Immature natural killer cell (primary cell): Measurements from ENCODE around the gene PRKAG2. TPM values are rescaled to one million over a fixed set of nuclear protein-coding genes. Genes with fewer than 3 reads are reported as not detected.

Experiments
- DNase-seq, 3 donors: peaks; one replicate each; pipeline ENCODE4 v3.0.0; 2022; ENCODE audit warnings: mixed read lengths in 1 of 3
- H3K27ac Mint-ChIP-seq, 6 donors: one replicate each; pipeline ENCODE4 v1.8.0; 2020; ENCODE audit warnings: mixed read lengths in 6 of 6, mild to moderate bottlenecking in 5 of 6, inconsistent platforms in 4 of 6, moderate library complexity in 3 of 6
- H3K27me3 Mint-ChIP-seq, 3 donors: one replicate each; pipeline ENCODE4 v1.8.0; 2020 to 2021; ENCODE audit warnings: low read depth in 3 of 3, mild to moderate bottlenecking in 3 of 3, mixed read lengths in 3 of 3, moderate library complexity in 3 of 3, inconsistent platforms in 1 of 3
- H3K36me3 Mint-ChIP-seq, 3 donors: one replicate each; pipeline ENCODE4 v1.8.0; 2020; ENCODE audit warnings: mixed read lengths in 3 of 3, inconsistent platforms in 2 of 3, mild to moderate bottlenecking in 2 of 3
- H3K4me1 Mint-ChIP-seq, 2 donors: one replicate each; pipeline ENCODE4 v1.8.0; 2020; ENCODE audit warnings: inconsistent platforms in 2 of 2, mild to moderate bottlenecking in 2 of 2, mixed read lengths in 2 of 2, moderate library complexity in 1 of 2
- H3K4me3 Mint-ChIP-seq, 5 donors: one replicate each; pipeline ENCODE4 v1.8.0; 2020; ENCODE audit warnings: mild to moderate bottlenecking in 5 of 5, mixed read lengths in 5 of 5, inconsistent platforms in 3 of 5, moderate library complexity in 3 of 5
- H3K9me3 Mint-ChIP-seq, 6 donors: one replicate each; pipeline ENCODE4 v1.8.0; 2020; ENCODE audit warnings: mild to moderate bottlenecking in 6 of 6, mixed read lengths in 6 of 6, inconsistent platforms in 4 of 6, moderate library complexity in 3 of 6
- polyA plus RNA-seq, 3 donors: library from polyadenylated mRNA; unstranded; fragments of 300-500 nt; fragmentation: Illumina TruSeq; gene quantifications; one replicate each; pipeline ENCODE4 v1.2.3, GENCODE V29; 2021

Gene PRKAG2
- polyA plus RNA-seq, 3 donors from 2014 or later: 14.7 to 22.5 (median 19.1) TPM

DNA sequence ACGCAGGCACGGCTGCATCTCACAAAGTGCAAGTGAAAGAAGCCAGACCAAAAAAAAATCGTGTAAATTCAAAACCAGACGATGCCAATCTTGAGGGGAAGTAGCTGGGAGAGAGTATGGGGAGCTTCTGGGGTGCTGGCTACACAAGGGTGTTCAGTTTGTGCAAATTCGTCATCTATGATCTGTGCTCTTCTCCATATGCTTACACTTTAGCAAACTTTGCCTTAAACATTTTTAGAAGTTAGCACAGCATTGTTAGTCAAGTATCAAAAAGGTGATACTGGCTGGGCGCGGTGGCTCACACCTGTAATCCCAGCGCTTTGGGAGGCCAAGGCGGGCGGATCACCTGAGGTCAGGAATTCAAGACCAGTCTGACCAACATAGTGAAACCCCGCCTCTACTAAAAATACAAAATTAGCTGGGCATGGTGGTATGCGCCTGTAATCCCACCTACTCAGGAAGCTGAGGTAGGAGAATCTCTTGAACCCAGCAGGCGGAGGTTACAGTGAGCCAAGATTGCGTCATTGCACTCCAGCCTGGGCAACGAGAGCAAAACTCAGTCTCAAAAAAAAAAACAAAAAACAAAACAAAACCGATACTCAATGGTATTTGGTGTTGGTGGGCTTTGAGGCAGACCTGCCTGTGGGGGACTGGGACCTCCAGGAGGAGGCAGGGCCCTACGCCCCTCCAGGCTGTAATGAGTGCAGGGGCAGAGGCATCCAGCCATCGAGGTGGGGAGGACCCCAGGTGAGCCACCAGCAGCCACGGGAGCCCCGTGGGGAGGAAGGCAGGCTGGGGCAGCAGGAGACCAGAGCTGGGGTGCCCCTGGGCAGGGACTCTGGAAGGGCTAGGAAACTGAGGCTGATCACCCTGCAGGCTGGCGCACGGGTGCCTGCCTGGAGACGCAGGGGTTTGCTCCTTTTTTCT lies 150.0 kb downstream of the PRKAG2 start:
- Mint-ChIP-seq H3K9me3 (no peaks in the 10 kb centered on the region), H3K4me1 (no peaks in the 10 kb centered on the region), H3K4me3 (no peak overlapping the region), H3K36me3 (no peaks in the 10 kb centered on the region), H3K27me3 (peaks cover 0 to 5% (median 1%) of the 10 kb centered on the region in 3 donors), H3K27ac (no peak overlapping the region)
- DNase-seq: no peak

DNA sequence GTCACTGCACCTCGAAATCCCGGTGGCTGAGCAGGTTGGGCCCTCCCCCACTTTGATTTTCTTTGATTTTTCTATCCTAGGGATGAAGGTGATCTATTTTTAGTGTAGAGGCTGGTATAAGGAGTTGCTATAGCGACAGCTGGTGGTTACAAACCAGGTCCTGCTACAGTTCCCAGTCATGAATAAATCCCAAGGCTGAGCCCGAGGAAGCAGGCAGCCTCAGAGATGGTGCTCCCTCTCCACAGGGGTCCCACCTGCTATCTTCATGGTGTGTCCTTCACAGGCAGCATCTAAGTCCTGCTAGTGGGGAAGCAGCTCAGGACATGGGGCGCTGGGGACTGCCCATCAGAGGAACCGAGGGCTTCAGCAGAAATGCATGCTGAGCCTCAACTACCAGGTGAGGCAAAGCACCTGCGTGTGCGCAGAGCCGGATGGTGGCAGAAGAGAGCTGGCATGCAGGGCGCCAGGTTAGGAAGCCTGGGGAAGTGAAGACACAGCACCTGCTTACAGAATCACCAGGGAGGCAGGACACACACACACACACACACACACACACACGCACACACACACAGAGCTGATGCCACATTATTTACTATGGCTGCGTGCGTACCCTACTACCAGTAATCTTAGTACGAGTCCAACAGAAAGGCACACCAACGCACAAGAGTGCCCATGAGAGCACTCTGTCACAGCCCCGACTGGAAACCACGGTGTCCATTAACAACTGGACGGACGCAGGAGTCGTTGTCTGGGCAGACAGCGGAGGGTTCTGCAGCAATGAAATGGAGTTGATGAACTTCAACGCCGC lies 150.9 kb downstream of the PRKAG2 start:
- H3K27me3 Mint-ChIP-seq: peaks cover 0 to 5% (median 1%) of the 10 kb centered on the region in 3 donors
- no peak overlapping the region for H3K27ac Mint-ChIP-seq
- H3K36me3 Mint-ChIP-seq: no peaks in the 10 kb centered on the region
- H3K4me1 Mint-ChIP-seq: no peaks in the 10 kb centered on the region
- no peak for DNase-seq
- no peaks in the 10 kb centered on the region for H3K9me3 Mint-ChIP-seq
- H3K4me3 Mint-ChIP-seq: no peak overlapping the region

DNA sequence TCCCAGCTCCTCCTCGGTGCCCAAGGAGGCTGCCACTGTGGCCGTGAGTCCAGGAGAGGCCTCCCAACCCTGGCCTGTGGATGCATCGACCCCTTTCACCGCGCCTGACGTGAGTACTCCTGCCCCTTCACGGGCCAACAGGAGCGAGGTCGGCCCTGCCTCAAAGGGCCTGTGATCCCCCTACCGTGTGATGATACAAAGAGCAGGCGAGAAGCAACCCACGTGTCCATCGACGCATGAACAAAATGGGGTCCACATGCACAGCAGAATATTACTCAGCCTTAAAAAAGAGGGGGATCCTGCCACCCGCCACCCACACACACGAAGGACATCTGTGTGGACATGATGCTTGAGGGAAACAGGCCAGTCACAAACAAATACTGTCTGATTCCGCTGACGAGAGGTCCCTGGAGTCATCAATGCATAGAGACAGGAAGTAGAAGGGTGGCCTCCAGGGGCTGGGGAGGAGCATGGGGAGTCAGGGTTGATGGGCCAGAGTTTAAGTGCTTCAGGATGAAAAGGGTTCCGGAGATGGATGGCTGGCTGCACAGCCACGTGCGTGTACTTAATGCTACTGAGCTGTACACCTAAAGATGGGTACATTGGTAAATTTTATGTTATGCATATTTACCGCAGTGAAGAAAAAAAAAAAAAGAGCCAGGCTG lies 151.9 kb downstream of the PRKAG2 start:
- H3K9me3 Mint-ChIP-seq: no peaks in the 10 kb centered on the region
- no peak overlapping the region for H3K27ac Mint-ChIP-seq
- H3K4me3 Mint-ChIP-seq: peak overlapping the region in 1 of 5 donors; percentile 30
- H3K36me3 Mint-ChIP-seq: no peaks in the 10 kb centered on the region
- no peaks in the 10 kb centered on the region for H3K4me1 Mint-ChIP-seq
- no peak for DNase-seq
- H3K27me3 Mint-ChIP-seq: peaks cover 0 to 5% (median 1%) of the 10 kb centered on the region in 3 donors

DNA sequence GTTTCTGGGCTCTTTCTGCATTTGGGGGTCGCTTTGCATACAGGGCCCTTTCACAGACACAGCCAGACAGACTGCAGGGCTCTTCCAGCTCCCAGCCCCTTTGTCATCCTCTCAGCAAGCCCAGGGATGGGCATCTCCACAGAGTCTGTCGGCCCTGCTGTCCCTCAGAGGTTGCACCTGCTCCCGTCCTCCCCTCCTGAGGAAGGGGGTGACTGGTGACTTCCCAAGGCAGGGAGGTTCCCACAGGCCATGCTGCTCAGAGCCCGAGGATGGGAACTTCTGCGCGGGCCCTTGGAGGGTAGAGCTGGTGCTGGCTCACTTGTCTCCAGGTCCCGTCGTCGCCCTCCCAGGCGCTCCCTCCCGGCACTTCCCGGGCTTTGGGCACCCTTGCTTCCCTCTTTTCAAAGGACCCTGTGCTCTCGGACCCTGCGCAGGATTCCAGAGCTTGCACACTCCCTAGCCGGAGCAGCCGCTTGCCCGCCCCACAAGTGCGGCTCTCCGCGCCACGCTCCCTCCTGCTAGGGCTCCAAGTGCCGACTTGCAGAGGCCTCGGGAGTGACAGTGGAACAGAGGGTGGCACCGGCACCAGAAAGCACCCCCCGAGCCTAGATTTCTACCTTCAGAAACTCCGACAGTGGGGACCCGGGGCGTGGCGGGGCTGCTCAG lies 152.5 kb downstream of the PRKAG2 start:
- H3K9me3 Mint-ChIP-seq: no peaks in the 10 kb centered on the region
- no peaks in the 10 kb centered on the region for H3K36me3 Mint-ChIP-seq
- no peak for DNase-seq
- no peak overlapping the region for H3K4me3 Mint-ChIP-seq
- no peaks in the 10 kb centered on the region for H3K4me1 Mint-ChIP-seq
- H3K27me3 Mint-ChIP-seq: peaks cover 0 to 6% (median 1%) of the 10 kb centered on the region in 3 donors
- H3K27ac Mint-ChIP-seq: no peak overlapping the region

DNA sequence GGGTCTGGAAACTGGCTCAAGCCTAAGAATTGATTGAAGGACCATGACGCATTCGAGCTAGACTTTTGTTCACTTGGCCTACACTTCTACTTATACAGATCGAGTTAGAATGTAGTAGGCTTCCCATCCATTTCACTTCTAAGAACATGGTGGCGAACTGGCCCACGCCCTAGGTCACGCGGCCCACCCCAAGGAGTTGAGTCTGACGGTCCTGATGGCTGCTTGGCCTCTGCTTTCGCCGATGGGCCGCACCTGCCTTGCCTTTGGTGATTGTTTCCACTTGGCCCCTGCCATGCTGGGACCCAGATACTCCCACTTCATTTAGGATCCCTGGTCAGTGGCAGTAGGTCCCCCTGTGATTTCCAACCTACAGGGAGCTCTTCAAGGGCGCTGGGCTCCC lies 153.6 kb downstream of the PRKAG2 start:
- Mint-ChIP-seq H3K4me1 (no peaks in the 10 kb centered on the region), H3K36me3 (no peaks in the 10 kb centered on the region), H3K27ac (no peak overlapping the region), H3K27me3 (peaks cover 0 to 6% (median 1%) of the 10 kb centered on the region in 3 donors), H3K4me3 (no peak overlapping the region), H3K9me3 (no peaks in the 10 kb centered on the region)
- DNase-seq: no peak

DNA sequence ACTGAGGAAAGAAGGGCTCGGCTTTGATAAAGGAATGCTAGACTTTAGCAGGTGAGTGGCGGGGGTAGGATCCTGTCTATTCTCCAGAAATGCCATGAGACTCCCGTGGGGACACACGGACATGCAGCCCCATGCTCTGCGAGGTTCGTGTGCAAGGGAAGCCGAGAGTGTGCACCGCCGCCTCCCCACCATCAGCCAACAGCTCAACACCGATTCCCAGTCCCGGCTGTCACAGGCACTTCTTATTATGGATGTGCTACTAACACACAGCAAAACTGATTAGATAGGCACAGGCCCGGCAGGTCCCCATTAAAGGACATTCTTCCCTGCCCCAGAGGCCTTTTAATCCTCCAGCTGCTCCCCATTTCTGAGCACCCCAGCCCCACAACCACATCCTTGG lies 154.4 kb downstream of the PRKAG2 start:
- H3K27ac Mint-ChIP-seq: no peak overlapping the region

DNA sequence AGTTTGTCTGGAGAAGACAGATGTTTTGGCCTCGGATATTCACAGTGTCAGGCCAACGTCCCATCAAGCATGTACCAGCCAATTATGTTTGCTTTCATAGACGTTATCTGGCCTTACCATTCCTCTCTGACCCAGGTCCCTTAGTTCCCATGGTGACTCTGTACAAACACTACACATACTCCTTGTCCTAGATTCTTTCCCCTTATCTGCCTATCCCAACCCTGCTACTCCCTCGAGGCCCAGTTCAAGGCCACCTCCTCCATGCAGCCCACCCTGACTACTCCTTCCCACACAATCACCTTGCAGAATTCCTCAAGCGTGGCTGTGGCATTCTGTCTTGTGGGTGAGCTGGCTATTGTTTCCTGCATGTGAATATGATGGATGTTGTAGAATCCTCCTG lies 155.2 kb downstream of the PRKAG2 start:
- H3K9me3 Mint-ChIP-seq: no peaks in the 10 kb centered on the region
- H3K4me3 Mint-ChIP-seq: no peak overlapping the region
- no peak overlapping the region for H3K27ac Mint-ChIP-seq

More for the DNA sequence above, 154.4 kb downstream of the PRKAG2 start:
- peaks cover 0 to 8% (median 1%) of the 10 kb centered on the region in 3 donors for H3K27me3 Mint-ChIP-seq
- no peak overlapping the region for H3K4me3 Mint-ChIP-seq
- no peaks in the 10 kb centered on the region for H3K36me3 Mint-ChIP-seq
- H3K9me3 Mint-ChIP-seq: no peaks in the 10 kb centered on the region
- no peaks in the 10 kb centered on the region for H3K4me1 Mint-ChIP-seq
- no peak for DNase-seq

DNA sequence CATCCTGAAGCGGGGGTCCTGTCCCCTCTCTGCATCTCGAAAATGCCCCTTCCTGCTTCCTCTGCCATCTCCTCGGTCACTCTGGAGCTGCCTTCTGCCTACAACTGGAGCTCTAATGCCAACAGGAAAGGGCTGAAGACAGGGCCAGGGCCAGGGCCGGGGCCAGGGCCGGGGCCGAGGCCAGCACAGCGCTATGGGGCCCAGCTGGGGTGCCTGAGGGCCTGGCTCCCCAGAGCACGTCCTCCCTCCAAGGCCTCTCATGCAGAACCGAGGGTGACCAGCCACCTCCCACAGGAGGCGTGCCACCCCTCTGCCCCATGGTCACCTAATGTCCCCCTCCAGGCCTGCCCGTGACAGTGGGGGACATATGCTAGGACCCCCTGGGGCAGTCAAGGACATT lies 155.7 kb downstream of the PRKAG2 start:
- DNase-seq: no peak
- H3K27ac Mint-ChIP-seq: no peak overlapping the region
- H3K36me3 Mint-ChIP-seq: peaks cover 0 to 3% (median 0%) of the 10 kb centered on the region in 3 donors
- H3K27me3 Mint-ChIP-seq: peaks cover 0 to 2% (median 1%) of the 10 kb centered on the region in 3 donors
- no peaks in the 10 kb centered on the region for H3K9me3 Mint-ChIP-seq
- H3K4me1 Mint-ChIP-seq: no peaks in the 10 kb centered on the region
- no peak overlapping the region for H3K4me3 Mint-ChIP-seq

More for the DNA sequence above, 155.2 kb downstream of the PRKAG2 start:
- no peak for DNase-seq
- Mint-ChIP-seq H3K4me1 (no peaks in the 10 kb centered on the region), H3K36me3 (peaks cover 0 to 3% (median 0%) of the 10 kb centered on the region in 3 donors), H3K27me3 (peaks cover 0 to 6% (median 1%) of the 10 kb centered on the region in 3 donors)

DNA sequence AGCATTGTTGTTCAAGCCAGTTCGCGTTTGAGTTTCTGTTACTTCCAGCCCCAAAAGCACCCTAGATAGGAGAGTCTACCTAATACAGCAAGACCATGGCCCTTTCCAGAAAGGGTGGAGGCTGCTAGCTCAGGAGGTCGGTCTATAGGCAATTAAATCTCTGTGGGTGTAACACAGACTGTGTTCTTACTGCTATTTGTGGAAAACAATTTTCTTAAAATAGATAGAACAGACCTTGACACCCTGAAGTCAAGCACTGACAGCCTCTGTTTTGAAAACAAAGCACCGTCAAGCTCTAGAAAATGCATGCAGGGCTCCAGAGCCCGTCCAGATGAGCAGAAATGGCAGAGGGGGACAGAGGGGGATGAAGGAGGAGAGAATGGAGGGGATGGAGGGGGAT lies 156.6 kb downstream of the PRKAG2 start:
- Mint-ChIP-seq H3K9me3 (no peaks in the 10 kb centered on the region), H3K4me3 (no peak overlapping the region), H3K4me1 (no peaks in the 10 kb centered on the region), H3K27me3 (peaks cover 0 to 2% (median 1%) of the 10 kb centered on the region in 3 donors), H3K36me3 (peaks cover 0 to 3% (median 3%) of the 10 kb centered on the region in 3 donors), H3K27ac (no peak overlapping the region)
- DNase-seq: no peak

DNA sequence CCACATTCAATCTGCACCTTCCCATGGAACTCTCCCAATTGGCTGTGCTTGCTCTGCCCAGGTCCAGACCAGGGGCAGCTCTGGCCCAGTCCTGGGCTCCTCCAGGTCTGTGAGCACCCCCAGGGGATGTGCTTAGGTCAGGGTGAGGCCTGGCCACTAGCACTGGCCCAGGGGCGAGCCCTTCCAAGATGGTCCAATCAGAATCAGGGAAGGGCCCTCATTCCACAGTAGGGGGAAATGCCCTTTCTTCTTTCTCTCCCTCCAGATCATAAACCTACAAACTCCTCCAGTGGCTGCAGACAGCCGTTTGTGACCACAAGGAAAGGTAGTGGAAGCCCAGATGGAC lies 157.0 kb downstream of the PRKAG2 start:
- no peak for DNase-seq
- Mint-ChIP-seq H3K27ac (no peak overlapping the region), H3K4me3 (no peak overlapping the region), H3K4me1 (no peaks in the 10 kb centered on the region), H3K9me3 (no peaks in the 10 kb centered on the region), H3K36me3 (peaks cover 0 to 3% (median 3%) of the 10 kb centered on the region in 3 donors), H3K27me3 (peaks cover 0 to 2% (median under 1%) of the 10 kb centered on the region in 3 donors)

DNA sequence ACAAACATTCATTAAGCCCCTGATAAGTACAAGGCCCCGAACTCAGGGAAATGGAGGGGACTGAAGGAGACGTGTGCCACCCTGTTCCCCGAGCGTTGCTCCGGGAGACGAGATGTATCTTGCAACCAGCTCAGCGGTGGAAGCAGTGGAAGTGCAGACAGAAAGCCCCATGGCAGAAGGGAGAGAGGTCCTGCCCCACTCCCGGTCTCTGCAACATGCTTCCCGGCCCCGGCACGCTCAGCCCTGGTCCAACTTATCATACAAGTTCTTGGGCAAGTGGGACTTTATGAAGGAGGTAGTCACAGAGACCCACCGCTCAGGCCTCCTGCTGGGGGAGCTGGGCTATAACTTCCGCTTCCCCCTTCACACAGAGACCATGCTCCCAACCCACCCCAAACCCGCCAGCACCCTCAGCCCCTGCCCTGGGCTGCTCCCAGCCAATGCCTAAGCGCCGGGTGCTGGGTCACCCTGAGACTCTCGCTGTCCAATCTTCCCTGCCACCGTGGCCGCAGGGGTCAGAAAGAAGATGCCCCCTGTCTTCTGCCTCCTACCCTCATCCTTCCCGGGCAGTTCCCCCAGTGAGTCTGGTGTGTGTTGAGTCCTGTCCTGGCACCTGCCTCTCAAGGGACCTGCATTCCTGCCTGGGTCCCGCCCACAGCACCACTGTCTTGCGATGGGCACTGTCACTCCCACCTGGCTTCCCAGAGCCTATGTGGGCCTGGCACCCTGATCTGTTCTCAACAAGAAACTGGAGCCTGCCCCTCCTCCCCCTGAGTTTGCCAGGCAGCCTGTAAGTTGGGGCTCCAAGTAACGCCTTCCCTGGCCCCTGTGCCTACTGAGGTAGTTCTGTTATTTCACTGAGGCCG lies 157.7 kb downstream of the PRKAG2 start:
- peaks cover 0 to 4% (median 0%) of the 10 kb centered on the region in 3 donors for H3K27me3 Mint-ChIP-seq
- H3K9me3 Mint-ChIP-seq: no peaks in the 10 kb centered on the region
- no peak overlapping the region for H3K4me3 Mint-ChIP-seq
- DNase-seq: no peak
- peaks cover 0 to 3% (median 3%) of the 10 kb centered on the region in 3 donors for H3K36me3 Mint-ChIP-seq
- no peaks in the 10 kb centered on the region for H3K4me1 Mint-ChIP-seq
- H3K27ac Mint-ChIP-seq: no peak overlapping the region

DNA sequence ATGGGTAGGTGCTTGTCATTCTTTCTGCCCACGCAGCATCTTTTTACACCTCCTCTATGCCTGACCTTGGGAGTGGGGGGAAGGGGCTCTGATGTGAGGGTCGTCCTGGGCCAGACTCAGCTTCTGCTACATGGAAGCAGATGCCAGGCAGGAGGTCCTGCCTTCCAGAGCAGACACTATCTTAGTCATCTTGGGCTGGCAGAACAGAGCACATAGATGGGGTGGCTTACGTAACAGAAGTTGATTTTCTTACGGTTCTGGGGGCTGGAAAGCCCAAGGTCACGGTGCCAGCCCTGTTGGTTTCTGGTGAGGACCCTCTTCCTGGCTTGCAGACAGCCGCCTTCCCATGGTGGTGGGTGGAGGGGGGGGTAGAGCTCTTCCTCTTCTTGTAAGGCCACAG lies 159.0 kb downstream of the PRKAG2 start:
- Mint-ChIP-seq H3K27me3 (peaks cover 0 to 4% (median 3%) of the 10 kb centered on the region in 3 donors), H3K9me3 (no peaks in the 10 kb centered on the region), H3K36me3 (peaks cover 0 to 3% (median 3%) of the 10 kb centered on the region in 3 donors), H3K4me3 (no peak overlapping the region), H3K27ac (peak overlapping the region in 1 of 6 donors; percentile 21), H3K4me1 (peaks cover 0 to under 1% of the 10 kb centered on the region in 2 donors)
- no peak for DNase-seq
